Measurements from ENCODE around the gene SORT1.

The SORT1 gene

GRCh38 chr1:109282952-109283747, 114.6 kb downstream of the SORT1 start, which contains the start of gene PSRC1:
Gene PSRC1, minus strand, starts transcription at chr1:109283145.
- Histone ChIP-seq H3K27ac (ENCODE audit: low read length) (no peak within 1 kb of the TSS), H3K79me2 (ENCODE audit: low read length) (no peaks in the 10 kb centered on the region), H2AFZ (ENCODE audit: low read depth, low read length) (peak within 1 kb of the TSS; percentile 81), H3K36me3 (replicated peaks; ENCODE audit: low read depth, low read length) (no peaks in the 10 kb centered on the region), H3K27me3 (ENCODE audit: low read depth, low read length) (no peaks in the 10 kb centered on the region), H3K4me3 (ENCODE audit: low read length) (peak within 1 kb of the TSS; percentile 83), H3K9me3 (ENCODE audit: insufficient read depth, low read length) (no peaks in the 10 kb centered on the region), H4K20me1 (ENCODE audit: insufficient read depth, low read length) (no peaks in the 10 kb centered on the region), H3K9ac (ENCODE audit: low read length) (peak within 1 kb of the TSS; percentile 52), H3K4me2 (ENCODE audit: low read length) (peak within 1 kb of the TSS; percentile 97), H3K4me1 (ENCODE audit: low read length) (peaks cover 11% of the 10 kb centered on the region)
- no peak for TF ChIP-seq EZH2phosphoT487 (IDR thresholded peaks at IDR 0.05; ENCODE audit: low read depth)
- TF ChIP-seq, protein P1, sequence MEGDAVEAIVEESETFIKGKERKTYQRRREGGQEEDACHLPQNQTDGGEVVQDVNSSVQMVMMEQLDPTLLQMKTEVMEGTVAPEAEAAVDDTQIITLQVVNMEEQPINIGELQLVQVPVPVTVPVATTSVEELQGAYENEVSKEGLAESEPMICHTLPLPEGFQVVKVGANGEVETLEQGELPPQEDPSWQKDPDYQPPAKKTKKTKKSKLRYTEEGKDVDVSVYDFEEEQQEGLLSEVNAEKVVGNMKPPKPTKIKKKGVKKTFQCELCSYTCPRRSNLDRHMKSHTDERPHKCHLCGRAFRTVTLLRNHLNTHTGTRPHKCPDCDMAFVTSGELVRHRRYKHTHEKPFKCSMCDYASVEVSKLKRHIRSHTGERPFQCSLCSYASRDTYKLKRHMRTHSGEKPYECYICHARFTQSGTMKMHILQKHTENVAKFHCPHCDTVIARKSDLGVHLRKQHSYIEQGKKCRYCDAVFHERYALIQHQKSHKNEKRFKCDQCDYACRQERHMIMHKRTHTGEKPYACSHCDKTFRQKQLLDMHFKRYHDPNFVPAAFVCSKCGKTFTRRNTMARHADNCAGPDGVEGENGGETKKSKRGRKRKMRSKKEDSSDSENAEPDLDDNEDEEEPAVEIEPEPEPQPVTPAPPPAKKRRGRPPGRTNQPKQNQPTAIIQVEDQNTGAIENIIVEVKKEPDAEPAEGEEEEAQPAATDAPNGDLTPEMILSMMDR (IDR thresholded peaks at IDR 0.05; ENCODE audit: low read depth, low read length) = peak; percentile 16

GRCh38 chr1:109282497-109282951, 115.2 kb downstream of the SORT1 start:
- peak overlapping the region; percentile 52 for H3K9ac ChIP-seq (ENCODE audit: low read length)
- H3K4me2 ChIP-seq (ENCODE audit: low read length) = peak overlapping the region; percentile 97
- TF ChIP-seq, protein P1 (IDR thresholded peaks at IDR 0.05; ENCODE audit: low read depth, low read length) = no peak
- TF ChIP-seq EZH2phosphoT487 (IDR thresholded peaks at IDR 0.05; ENCODE audit: low read depth) = no peak
- H3K79me2 ChIP-seq (ENCODE audit: low read length) = no peaks in the 10 kb centered on the region
- no peaks in the 10 kb centered on the region for H4K20me1 ChIP-seq (ENCODE audit: insufficient read depth, low read length)
- peak overlapping the region; percentile 83 for H3K4me3 ChIP-seq (ENCODE audit: low read length)
- peak overlapping the region; percentile 81 for H2AFZ ChIP-seq (ENCODE audit: low read depth, low read length)
- no peak overlapping the region for H3K27ac ChIP-seq (ENCODE audit: low read length)
- H3K36me3 ChIP-seq (replicated peaks; ENCODE audit: low read depth, low read length) = no peaks in the 10 kb centered on the region
- no peaks in the 10 kb centered on the region for H3K9me3 ChIP-seq (ENCODE audit: insufficient read depth, low read length)
- peaks cover 11% of the 10 kb centered on the region for H3K4me1 ChIP-seq (ENCODE audit: low read length)
- H3K27me3 ChIP-seq (ENCODE audit: low read depth, low read length) = no peaks in the 10 kb centered on the region

GRCh38 chr1:109281680-109282496, 115.8 kb downstream of the SORT1 start:
- Histone ChIP-seq H3K79me2 (ENCODE audit: low read length) (no peaks in the 10 kb centered on the region), H3K9ac (ENCODE audit: low read length) (peak overlapping the region; percentile 52; the same call in 1 of the 2 replicates), H3K4me2 (ENCODE audit: low read length) (peak overlapping the region; percentile 97), H3K27me3 (ENCODE audit: low read depth, low read length) (no peaks in the 10 kb centered on the region), H3K4me3 (ENCODE audit: low read length) (peak overlapping the region; percentile 83), H3K27ac (ENCODE audit: low read length) (no peak overlapping the region), H3K4me1 (ENCODE audit: low read length) (peaks cover 11% of the 10 kb centered on the region), H3K9me3 (ENCODE audit: insufficient read depth, low read length) (no peaks in the 10 kb centered on the region), H3K36me3 (replicated peaks; ENCODE audit: low read depth, low read length) (no peaks in the 10 kb centered on the region), H2AFZ (ENCODE audit: low read depth, low read length) (no peak overlapping the region), H4K20me1 (ENCODE audit: insufficient read depth, low read length) (no peaks in the 10 kb centered on the region)
- no peak for TF ChIP-seq EZH2phosphoT487 (IDR thresholded peaks at IDR 0.05; ENCODE audit: low read depth)
- TF ChIP-seq, protein P1 (IDR thresholded peaks at IDR 0.05; ENCODE audit: low read depth, low read length) = no peak

DNA sequence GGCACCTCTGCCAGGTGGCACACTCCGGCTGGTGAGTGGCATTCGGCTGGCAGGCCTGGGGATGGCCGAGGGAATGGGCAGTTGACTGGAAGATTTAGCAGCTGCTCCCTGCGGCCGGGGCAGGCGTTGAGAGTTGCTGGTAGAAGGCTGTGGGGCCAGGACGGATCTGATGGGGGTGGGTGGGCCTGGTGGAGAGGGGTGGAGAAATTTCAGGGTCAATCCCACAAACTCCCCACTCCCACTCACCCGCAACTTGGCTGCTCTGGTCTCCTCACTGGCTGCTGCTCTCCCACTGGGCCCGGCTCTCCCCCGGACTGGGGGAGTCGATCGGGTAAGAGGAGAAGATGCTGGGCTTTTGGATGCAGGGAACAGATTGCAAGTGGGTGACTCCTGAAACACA, 116.9 kb downstream of the SORT1 start:
- TF ChIP-seq EZH2phosphoT487 (IDR thresholded peaks at IDR 0.05; ENCODE audit: low read depth) = no peak
- TF ChIP-seq, protein P1 (IDR thresholded peaks at IDR 0.05; ENCODE audit: low read depth, low read length) = no peak
- no peak overlapping the region for H3K27ac ChIP-seq (ENCODE audit: low read length)
- no peak overlapping the region for H3K9ac ChIP-seq (ENCODE audit: low read length)
- H3K4me3 ChIP-seq (ENCODE audit: low read length) = no peak overlapping the region
- H3K4me1 ChIP-seq (ENCODE audit: low read length) = peaks cover 11% of the 10 kb centered on the region
- H4K20me1 ChIP-seq (ENCODE audit: insufficient read depth, low read length) = no peaks in the 10 kb centered on the region
- H3K9me3 ChIP-seq (ENCODE audit: insufficient read depth, low read length) = no peaks in the 10 kb centered on the region
- no peak overlapping the region for H2AFZ ChIP-seq (ENCODE audit: low read depth, low read length)
- H3K79me2 ChIP-seq (ENCODE audit: low read length) = no peaks in the 10 kb centered on the region
- H3K4me2 ChIP-seq (ENCODE audit: low read length) = no peak overlapping the region
- H3K27me3 ChIP-seq (ENCODE audit: low read depth, low read length) = no peaks in the 10 kb centered on the region
- no peaks in the 10 kb centered on the region for H3K36me3 ChIP-seq (replicated peaks; ENCODE audit: low read depth, low read length)
